ENCODE data around the gene GNB1.

GNB1 gene

DNA sequence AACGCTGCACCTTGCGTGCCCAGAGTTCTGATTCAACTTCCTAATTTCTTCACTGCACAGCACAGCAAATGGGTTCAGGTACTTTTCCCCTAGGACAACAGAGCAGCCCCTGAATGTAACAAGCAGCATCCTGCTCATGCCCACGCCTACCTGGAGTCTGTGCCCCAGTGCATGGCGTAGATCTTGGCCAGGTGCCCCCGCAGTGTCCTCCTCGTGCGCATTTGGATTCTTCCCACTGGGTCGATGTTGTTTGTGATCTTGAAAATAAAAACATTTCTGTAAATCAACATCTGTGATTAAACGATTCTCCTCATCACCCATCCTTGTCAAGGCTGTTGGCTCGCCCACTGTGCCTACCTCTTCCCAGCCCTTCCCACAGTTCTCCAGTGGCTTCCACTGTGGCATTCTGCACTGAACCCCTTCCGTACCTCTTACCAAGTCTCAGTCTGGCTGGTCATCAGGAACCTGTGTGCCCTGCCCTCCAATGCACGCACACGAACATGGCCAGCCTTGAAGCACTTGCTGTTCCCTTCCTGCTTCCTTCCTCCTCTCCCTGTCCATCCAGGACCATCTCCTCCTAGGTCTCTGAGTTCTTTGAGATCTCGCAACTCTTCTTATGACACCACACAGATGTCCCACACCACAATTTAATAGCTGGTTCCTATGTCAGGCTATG, 75.1 kb downstream of the GNB1 start:
- no peak for DNase-seq

DNA sequence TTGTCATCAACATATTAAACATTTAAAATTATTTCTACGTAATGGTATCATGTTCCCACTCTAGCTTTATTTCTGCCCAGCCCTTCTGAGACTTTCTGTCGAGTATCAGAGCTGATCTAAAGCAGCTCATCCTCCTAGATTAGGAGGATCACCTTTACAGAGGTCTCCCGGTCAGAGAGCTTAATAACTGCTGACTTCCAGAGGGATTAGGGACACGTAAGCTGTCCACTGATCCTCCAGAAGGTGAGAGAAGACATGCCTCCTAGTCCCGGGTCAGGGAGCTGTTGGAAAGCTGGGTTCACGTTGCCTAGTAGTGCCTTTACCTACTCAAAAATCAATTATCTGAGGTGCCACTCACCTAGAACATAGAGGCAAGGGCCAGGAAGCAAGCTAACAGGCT, 81.4 kb downstream of the GNB1 start:
- no peak for DNase-seq

DNA sequence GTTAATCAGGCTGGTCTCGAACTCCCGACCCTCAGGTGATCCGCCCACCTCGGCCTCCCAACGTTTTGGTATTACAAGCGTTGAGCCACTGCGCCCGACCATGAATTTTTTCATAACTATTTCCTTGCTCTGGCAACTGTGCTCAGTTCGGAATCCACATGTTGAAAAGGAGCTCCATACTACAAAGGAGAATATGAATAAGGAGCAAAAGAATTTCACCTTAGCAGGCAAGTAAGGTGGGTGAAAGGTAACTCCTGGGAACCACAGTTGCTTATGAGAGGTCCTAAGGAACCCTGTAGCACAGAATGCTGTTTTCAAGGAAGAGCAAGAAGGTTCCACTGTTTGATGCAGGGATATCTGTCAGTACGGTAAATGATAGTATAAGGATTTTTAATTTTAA, 82.7 kb downstream of the GNB1 start:
- no peak for DNase-seq

DNA sequence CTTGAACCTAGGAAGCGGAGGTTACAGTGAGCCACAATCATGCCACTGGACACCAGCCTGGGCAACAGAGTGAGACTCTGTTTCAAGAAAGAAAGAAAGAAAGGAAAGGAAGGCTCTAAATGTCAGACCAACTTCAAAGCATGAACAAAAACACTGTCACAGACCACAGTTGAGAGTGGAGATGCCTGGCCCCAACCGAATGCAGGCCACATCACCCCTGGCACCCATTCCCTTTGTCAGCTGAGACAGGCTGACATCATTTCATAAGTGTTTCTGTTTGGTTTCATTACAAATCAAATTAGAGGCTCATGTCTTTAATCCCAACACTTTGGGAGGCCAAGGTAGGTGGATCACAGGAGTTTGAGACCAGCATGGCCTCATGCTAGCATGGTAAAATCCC, 84.0 kb downstream of the GNB1 start:
- DNase-seq: no peak

DNA sequence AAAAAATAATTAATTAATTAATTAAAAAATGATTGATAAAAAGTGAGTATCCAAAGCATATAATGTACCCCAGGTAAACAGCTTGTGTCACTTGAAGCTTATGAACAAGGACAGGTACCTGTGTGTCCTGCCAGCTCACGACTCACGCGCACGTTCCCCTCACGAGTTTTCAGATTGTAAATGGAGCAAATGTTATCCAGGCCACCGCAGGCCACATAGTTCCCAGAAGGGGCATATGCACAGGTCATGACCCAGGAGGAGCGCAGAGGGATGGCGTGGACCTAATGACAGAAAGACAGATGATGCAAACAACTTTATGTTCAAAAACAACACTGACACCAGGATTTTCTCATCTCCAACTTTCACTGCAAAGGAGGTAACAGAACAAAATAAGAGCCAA, 86.6 kb downstream of the GNB1 start:
- no peak for DNase-seq

DNA sequence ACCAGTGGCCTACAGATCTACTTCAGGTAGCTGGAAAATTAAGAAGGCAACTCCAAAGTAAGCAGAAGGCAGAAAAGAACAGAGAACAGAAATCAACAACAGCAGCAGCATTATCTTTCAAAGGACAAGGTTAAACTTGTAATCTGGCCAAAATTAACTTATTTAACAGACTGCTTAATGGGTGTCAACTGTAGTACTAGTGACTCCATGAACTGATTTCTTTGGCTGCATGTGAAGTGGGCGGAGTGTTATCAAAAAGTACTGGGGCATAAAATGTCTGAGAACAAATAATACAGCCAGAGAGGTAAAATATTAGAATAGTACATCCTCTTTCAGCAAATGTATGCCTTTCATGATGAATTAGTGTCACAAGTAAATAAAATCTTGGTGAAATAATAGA, 88.0 kb downstream of the GNB1 start:
- no peak for DNase-seq

DNA sequence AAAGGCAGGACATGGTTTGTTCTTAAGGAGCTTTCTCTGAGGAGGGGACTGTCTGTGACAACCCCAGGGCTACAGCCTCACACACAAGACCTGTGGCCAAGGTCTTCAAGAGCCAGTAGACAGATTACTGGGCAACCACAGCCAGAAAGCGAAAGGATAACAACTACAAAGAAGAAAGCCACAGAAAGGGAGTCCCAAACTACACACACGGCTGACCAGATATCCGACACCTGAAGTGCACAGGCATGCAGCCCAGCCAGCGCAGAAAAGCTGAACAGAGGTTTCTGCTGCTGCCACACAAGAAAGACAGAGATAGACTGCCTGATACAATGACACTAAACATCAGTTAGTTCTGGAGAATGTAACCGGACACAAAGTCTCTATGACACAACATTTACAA, 91.2 kb downstream of the GNB1 start:
- no peak for DNase-seq

DNA sequence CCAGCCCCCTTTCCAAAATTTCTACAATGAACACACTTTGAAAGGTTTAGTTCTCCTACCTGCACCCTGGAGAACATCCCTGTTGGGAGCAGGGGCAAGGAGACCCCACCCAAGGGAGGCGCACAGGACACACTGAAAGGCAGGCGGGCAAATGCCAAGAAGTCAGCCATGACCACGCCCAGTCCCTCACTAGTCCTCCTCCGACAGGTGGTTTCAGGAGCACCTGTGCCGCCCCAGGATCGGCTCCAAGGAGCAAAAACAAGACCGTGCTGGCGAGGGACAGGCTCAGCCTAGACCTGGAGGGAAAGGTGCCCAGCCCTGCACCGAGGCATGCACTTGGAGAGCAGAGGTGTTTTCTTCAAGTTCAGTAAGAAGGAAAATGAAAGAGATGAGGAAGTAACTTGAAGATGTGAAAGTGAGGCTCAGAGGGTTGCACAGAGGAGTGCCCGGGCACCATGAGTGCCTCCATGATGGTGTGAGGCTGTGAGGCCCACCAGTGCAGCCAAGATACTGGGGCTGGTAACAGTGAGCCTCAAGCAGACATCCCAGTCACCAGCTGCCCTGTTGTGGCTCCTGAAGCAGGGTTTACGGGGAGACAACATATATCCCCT, 93.1 kb downstream of the GNB1 start:
- no peak for DNase-seq

DNA sequence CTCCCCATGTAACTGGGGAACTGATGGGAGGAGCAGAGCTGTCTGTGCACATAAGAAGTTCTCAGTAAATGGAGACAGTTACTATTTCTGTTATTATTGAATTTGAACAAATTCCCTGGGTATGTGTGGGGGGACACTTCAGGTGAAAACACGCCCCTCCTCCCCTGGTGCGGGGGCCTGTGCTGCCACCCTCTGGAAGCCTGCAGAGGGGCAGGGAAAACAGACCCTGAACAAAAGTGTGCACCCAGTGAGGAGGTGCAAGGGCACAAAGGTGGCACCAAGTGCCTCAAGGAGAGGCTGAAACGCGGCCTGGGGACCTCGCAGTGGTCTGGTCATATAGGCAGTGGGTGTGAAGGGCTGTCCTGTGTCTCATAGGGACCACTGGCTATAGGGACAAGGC, 94.4 kb downstream of the GNB1 start:
- DNase-seq: no peak

DNA sequence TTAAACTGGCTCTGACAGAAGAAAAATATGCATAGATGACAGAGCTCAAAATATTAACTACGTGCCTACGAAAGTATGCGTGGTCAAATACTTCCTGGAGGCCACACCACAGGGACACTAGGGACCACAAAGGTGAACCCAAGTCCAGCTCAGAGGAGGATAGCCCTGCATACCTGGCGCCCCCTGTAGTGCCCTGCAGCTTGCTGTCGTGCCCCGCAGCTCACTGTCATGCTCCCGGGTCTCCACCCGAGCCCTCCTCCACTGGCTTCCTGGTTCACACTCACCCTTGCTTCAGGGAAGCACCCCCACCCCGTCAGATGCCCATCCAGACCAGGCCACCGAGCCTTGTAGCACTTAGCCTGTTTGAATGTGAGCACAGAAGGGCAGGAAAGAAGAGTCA, 95.9 kb downstream of the GNB1 start:
- no peak for DNase-seq

DNA sequence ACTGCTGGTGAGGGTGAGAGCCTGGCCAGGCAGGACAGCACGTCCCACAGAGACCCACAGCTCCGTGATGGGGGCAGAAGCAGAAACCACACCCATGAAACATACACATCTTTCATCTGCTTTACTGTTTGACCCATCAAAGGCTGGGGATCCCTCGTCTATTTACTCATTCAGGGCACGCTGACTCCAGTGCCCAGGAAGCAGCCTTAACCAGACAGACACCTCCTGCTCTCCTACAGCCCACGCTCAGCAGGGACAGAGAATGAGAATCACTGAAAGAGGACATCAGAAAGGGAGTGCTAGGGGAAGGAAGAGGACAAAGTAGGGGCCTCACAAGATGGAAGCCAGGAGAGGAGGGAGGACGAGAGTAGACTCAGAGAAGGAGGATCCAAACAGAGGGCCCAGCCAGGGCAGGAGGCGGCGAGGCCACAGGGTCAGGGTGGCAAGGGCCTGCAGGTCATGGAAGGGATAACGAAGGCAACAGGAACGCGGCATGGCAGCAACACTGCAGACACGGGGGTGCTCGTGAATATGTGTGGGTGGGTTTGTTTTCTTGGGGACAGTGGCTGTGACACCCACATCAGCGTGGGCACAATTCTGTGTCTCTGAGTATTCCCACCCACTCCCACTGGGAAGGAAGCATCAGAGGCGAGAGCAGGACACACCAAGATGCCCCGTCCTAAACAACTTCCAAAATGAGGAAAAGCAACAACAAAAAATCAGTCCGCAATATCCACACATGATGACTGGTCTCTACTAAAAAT, 97.2 kb downstream of the GNB1 start:
- DNase-seq: no peak

DNA sequence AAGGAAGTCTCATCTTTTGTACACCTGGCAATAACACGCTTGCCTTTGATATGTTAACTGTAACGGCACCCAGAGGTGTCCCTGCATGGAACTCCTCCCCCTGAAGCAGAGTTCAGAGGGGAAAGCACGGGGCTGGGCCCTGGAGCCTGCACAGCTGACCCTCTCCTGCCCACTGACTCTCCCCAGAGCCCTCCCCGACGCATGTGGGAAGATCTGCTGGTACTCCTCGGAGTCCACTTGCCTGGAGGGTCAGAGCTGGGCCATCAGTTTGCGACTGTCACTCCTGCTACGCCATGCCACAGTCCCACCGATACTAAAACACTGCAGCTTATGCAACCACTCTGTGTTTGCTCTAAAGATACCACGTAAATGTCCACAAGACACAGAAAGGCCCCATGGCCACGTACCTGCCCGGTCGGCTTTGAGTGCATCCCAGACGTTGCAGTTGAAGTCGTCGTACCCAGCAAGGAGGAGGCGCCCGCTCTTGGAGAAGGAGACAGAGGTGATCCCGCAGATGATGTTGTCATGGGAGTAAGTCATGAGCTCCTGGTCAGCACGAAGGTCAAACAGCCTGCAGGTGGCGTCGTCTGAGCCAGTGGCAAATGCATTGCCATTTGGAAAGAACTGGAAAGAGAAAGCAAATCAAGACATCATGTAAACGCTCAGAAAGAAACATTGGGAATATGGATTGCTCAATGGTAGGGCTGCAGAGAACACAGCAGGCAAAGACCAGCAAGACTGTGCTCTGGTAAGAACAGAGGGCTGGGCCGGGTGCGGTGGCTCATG, 102.0 kb downstream of the GNB1 start:
- no peak for DNase-seq

DNA sequence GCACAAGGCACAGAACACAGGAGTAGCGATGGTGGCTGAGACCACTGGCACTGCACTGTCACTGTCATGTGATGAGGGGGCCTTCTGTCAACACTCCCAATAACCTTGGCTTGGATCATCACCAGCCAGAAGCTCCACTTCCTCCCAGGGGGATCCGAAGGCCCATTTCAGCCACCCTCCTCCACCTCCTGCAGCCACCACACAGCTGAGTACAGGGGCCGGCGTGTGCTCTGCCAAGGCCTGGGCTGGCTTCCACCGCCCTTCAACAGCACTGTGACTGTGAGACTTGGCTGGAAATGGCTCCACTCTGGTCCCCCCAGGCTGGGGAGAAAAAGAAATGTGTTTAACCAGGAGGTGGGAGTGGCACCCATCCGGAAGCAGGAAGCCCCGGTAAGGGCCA, 102.8 kb downstream of the GNB1 start:
- DNase-seq: no peak

DNA sequence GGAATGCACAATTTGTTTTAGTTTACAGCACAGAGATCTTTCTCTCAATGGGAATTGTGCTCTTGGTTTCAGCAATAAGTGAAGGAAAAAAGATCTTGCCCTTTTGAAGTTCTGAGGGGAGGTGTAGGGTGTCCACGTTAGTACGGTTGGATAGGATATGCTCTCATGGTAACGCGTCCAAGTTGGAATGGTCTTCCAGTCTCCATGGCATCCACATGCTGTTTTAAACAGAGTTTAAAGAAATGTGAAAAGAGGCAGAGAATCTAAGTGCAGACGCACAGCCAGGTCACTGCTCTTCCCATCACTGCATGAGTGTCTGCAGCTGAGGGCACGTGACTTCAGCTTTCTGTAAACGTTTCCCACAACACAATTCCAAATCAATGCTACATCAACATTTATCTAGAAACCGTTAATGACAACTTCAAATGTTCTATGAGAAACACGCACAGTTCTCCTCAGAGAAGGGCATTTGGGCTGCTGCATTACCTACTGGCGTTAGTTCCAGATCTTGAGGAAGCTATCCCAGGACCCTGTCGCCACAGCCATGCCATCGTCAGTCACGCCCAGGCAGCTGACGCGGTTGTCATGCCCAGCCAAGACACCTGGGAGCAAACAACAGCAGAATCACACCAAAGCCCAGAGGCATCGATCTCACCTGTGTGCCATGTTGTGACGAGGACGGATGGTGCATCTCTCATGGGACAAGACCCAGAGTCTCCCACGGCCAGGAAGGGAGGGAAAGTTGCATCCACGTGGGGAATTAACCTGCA, 103.9 kb downstream of the GNB1 start:
- DNase-seq: no peak

DNA sequence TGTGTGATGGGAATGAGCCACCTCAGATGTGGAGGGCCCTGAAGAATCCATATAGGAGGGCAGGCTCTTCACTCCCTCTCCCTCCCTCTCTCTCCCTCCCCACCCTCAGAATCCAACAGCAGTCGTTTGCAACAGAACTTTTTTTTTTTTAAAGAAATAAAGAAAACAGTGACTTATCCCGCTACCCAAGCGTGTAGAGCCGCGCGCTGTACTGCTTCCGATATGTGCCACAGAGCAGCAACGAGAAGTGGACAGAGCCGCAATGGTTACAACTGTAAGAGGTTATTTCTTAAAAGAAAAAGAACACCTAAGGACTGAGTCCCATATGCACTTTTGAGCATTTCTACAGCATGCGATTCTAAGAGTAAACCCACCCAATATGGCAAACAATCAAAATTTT, 105.2 kb downstream of the GNB1 start:
- DNase-seq: no peak

DNA sequence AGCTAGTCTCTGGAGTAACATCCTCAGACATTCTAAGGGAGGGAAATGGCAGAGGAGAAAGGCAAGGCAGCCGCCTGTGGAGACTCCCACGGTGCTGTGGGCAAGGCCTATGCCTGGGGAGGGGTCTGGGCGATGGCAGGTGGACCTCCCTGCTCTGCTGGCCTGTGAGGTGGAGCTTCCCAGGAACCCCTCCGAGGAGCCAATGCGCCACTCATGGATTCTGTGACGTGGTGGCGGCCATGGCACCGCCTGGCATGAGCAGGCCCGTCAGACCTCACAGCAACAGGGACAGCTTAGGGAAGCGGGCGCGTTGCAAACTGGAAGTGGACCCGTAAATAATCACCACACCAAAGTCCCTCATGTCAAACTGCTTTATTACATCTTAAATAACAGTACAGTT, 106.0 kb downstream of the GNB1 start:
- no peak for DNase-seq

DNA sequence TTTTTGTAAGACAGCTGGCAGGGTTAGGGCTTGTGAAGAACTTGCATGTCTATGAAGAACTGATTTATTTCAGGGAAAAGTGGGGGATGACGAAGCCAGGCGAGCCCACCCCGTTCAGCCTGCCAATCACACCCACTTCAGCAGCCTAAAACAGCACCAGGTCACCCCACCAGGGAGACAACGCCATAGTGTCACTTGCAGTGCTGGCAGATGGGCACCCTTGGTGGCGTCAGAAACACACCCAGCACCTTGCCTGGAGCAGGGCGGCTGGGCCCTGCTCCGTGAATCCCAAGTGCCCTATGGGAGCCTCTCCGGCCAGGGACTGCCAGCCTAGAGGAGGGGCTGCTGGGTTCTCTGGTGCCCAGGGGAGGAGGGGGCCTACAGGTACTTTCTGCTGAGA, 107.6 kb downstream of the GNB1 start:
- no peak for DNase-seq

DNA sequence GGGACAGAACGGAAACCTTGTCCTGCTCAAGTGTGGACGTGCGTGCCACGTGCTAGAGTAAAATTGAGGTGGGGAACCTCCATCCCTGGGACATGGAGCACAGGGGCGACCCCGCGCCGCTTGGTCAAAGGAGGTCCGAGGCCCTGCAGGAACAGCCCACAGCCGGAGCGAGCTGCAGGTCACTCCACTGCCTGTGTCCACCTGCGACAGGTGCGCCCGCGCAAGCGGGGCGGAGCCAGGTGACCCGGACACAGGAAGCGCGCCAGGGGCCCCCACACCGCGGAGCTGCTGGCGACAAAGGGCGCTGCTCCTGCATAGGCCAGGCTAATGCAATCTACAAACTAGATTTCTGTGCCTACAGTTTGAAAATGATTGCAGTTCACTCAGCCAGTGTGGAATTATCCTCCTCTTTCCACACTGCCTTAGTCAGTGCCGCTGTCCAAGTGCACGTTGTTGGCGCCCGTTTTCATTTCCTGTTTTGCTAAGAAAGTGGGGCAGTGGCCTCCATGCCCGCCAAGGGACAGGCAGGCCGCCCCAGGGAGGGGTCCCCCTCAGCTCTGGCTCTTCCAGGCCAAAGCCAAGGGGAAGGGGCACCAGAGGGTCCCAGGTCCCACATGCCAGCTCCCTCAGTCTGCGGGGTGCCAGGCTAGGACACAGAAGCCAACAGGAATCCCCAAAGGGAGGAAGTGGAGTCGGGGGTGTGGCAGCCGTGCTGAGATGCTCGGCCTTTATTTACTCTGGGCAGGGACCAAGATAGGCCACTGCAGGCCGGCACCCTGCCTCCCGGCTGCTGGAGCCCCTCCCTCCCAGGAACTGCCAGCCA, 108.3 kb downstream of the GNB1 start:
- DNase-seq: no peak

DNA sequence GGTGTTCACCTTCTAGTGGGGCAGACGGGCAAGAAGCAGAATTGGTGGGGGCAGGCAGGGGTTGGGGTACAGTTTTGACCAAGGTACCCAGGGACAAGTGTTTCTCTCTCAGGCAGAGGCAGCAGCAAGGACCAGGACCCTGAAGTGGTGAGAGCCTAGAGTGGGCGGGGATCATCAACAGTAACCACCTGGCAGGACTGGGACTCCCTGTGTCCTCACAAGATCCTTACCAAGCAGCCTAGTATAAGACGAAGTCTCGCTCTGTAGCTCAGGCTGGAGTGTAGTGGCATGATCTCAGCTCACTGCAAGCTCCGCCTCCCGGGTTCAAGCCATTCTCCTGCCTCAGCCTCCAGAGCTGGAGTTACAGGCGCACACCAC, 109.4 kb downstream of the GNB1 start:
- no peak for DNase-seq

DNA sequence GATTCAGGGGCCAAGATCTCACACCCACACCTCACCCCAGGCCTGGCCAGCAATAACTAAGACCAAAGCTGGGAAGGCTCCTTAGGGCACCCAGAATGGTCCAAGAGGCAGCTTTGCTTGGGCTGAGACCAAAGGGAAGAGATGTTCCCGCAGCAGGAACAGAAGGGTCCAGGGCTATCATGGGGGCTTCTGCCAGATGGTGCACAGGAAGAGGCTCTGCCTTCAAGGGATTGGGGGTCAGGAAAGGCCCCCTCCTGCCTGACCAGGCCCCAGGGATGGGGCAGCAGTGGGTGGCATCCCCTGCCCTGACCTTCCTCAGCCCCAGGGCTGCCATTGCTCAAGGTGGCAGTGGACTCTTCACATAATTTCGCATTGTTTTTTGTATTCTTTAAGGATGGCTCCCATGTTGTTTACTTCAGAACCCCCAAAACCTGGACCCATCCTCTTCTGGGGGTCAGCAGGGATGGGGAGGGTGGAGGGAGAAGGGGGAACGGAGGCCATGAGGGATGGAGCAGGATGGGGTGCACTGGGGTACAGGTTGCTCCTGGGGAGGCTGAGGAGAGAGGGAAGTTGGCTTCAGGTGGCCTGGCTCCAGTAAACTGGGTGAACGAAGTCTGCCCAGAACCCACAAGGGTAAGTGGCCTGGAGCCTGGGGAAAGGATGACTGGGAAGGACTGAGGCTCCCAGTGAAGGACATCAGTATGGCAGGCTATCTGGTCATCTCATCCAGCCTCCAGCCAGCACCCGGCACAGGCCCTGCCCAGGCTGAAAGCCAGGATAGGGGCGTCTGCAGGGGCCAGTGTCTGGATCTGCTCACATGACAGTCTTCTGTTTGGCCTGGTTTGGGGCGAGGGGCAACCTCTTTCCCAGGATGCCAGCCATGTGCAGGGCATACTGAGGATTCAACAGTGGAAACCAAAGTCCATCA, 110.0 kb downstream of the GNB1 start:
- no peak for DNase-seq

Data from 8988T (cell line).